Measurements from ENCODE around the gene VMP1.
"Not testable (repeated sequence)": the region's sequence is repeated elsewhere in the genome, so short reads cannot be mapped to it uniquely, and the experiment has no call there.

VMP1 gene

DNA sequence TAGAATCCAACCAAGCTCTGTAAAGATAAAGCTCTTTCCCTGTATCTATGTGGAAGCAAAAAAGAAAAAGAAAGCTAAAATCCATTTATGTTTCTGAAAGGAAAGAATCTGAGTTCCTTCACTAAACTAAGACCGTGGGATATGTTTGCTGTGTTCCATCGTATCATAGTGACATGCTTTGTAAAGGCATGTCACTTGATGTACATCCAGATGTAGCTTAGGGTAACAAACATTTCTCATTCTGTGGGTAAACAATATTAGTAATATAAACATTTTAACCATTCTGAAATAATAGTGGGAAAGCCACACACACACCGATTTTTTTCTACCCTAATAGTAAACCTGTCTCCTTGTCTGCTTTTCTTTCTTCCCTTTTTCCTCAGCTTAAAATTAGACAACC lies 107.2 kb downstream of the VMP1 start:
- no peak for DNase-seq

DNA sequence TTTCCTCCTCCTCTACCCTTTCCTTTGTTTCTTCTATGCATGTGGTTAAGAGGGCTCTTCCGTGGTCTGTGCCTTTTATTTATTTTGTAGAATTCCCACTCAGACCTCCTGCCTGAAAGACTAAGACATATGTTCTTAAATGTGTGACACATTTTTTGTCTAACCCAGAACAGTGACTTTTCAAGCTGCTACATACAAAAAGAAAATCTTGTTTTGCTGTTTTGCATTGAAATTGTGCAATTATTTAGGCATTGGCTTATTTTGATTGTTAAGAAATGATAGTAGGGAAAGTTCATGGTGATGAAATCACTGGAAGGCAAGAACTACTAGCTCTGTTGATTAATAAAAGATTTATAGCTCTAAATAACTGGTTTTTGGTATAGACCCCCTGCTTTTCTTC lies 108.5 kb downstream of the VMP1 start:
- no peak for DNase-seq

- no peak for DNase-seq
Measured at GRCh38 chr17:59825533-59826322, 118.3 kb downstream of the VMP1 start.

GRCh38 chr17:59826706-59827453 lies 119.4 kb downstream of the VMP1 start:
- no peak for DNase-seq

- DNase-seq = no peak
Measured at GRCh38 chr17:59827721-59828477, 120.4 kb downstream of the VMP1 start.

GRCh38 chr17:59828478-59828760 lies 121.0 kb downstream of the VMP1 start:
- no peak for DNase-seq

DNA sequence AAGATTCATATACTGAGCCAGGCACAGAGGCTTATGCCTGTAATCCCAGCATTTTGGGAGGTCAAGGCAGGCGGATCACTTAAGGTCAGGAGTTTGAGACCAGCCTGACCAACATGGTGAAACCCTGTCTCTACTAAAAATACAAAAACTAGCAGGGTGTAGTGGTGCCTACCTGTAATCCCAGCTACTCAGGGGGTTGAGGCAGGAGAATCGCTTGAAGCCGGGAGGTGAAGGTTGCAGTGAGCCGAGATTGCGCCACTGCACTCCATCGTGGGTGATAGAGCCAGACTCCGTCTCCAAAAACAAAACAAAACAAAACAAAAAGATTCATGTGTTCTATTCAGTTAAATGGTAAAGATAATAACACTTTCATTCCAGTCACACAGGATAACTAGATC lies 121.4 kb downstream of the VMP1 start:
- not testable (repeated sequence) for DNase-seq

DNA sequence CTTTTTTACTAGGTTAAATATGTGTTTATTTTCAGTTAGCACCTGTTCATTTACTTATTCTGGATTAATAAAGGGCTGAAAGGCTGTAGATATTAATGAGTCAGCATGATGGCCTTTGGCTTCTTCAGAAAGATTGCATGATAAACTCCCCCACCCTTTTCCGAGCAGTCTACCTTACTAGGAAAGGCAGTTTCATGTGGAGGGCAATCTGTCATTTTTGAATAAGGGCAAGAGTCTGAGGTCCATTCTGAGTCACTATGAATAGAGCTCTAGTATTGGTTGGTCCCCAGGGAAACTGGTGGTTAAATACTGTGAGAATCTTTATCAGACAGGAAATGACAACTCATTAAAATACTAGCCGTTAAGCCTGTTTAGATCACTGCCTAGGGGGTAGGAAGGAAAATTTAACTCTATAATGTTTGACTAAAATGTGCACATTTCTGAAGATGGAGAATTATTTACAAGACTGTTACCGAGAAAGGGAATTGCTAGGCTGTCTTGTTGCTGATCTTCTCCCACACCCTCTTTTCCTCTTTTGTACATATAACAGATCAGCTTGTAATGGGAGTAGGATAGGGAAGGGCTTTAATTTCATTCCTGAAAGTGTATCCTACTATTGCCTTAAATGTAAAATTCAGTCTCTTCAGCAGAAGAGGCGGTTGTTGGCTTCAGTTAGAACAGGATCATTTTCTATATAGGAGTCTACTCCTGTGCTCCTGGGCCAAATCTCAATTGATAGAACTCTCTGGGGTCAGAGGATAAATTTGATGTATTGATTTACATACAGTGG lies 122.0 kb downstream of the VMP1 start:
- DNase-seq = peak; percentile 92 to 96

DNA sequence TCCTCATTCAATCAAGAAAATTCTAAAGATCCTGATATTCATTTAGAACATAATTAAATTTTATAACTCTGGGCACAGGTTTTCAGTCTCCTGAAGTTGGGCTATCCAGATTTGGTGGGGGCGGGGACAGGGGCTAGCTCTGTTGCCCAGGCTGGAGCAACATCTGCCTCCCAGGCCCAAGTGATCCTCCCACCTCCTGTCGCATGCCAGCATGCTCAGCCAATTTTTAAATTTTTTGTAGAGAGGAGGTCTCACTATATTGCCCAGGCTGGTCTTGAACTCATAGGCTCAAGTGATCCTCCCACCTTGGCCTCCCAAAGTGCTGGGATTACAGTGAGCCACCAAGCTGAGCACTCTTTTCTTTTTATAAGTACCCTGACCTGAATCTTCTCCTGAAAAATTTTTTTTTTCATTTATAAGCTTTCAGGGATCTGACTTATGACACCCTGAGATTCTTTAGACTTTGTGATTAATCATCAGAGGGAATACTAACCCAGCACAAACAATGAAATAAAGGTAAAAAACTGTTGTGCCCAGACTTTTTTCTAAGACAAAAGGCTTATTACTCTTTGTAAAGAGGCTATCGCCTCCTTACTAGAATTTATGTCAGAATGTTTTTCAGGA lies 122.7 kb downstream of the VMP1 start:
- no peak for DNase-seq

DNA sequence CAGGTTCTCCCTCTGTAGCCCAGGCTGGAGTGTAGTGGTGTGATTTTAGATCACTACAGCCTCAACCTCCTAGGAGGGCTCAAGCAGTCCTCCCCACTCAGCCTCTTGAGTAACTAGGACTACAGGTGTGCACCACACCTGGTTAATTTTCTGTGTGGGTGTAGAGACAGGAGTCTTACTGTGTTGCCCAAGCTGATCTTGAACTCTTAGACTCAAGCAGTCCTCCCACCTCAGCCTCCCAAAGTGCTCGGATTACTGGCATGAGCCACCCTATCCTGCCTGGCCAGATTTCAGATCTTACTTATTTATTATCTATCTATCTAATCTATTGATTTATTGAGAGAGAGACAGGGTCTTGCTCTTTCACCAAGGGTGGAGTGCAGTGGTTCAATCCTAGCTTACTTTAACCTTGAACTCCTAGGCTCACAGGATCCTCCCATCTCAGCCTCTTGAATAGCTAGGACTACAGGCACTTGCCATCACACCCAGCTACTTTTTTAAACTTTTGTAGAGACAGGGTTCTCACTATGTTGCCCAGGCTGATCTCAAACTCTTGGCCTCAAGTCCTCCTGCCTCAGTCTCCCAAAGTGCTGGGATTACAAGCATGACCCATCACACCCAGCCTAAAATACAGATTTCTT lies 123.5 kb downstream of the VMP1 start:
- no peak for DNase-seq

GRCh38 chr17:59832883-59833379 lies 125.5 kb downstream of the VMP1 start:
- no peak for DNase-seq

DNA sequence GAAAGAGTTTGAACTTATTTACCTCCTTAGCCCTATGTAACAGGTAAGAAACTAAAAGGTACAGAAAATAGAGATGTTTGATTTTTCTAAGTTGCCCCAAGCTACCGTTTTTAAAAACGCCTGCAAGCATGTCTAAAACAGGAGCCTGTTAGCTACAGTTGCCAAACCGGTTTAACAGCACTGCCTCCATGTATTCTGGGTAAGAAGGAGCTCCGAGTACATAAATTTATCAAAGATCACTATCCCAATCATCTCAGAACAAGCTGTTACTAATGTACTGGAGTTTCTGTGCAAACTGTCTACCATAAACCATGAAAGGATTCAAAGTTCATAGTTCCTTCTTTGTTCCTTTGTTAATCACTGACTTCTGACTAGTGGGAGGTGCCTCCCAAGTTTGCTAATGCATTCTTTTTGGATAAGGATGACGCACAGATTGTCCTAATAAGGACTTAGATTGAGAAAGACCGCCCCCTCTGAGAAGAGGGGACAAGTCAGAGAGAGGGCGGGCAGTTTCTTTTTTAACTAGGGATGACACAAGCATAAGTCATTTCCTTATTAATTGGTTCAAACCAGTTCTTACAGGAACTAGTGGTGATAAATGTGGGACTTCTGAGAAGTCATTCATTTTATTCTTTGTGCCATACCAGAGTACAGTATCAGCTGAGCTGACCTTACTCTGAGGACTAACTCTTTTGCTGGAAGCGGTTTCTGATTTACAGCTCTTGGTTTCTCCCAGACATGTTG lies 130.0 kb downstream of the VMP1 start:
- DNase-seq = peak; percentile 100

- DNase-seq = no peak
Measured at GRCh38 chr17:59838052-59838916, 130.8 kb downstream of the VMP1 start.

- no peak for DNase-seq
Measured at GRCh38 chr17:59839651-59840328, 132.3 kb downstream of the VMP1 start.

- DNase-seq = no peak
Measured at GRCh38 chr17:59840329-59841090, 133.1 kb downstream of the VMP1 start.

DNA sequence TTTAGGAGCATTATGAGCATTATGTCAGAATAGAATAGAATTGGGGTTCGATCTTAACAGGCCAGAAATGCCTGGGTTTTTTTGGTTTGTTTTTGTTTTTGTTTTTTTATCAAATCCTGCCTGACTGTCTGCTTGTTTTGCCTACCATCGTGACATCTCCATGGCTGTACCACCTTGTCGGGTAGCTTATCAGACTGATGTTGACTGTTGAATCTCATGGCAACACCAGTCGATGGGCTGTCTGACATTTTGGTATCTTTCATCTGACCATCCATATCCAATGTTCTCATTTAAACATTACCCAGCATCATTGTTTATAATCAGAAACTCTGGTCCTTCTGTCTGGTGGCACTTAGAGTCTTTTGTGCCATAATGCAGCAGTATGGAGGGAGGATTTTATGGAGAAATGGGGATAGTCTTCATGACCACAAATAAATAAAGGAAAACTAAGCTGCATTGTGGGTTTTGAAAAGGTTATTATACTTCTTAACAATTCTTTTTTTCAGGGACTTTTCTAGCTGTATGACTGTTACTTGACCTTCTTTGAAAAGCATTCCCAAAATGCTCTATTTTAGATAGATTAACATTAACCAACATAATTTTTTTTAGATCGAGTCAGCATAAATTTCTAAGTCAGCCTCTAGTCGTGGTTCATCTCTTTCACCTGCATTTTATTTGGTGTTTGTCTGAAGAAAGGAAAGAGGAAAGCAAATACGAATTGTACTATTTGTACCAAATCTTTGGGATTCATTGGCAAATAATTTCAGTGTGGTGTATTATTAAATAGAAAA lies 133.8 kb downstream of the VMP1 start:
- DNase-seq = not testable (repeated sequence)

GRCh38 chr17:59841882-59842263 lies 134.4 kb downstream of the VMP1 start:
- DNase-seq = not testable (repeated sequence)

Measured in AML-193 (cell line).